ENCODE data around the gene C18orf54. TPM values are rescaled to one million over a fixed set of nuclear protein-coding genes. Genes with fewer than 3 reads are reported as not detected.
A peak's percentile ranks its signal among the peaks of the same experiment; 100 is the strongest.
"Not testable (repeated sequence)": the region's sequence is repeated elsewhere in the genome, so short reads cannot be mapped to it uniquely, and the experiment has no call there.

C18orf54 gene
- polyA plus RNA-seq (ENCODE audit: insufficient read length in 10 of 10), result 1 to 10 TPM; 4.4 to 8.6 (median 6.5) TPM
- long read RNA-seq, donor 1, full-length matches to known transcripts, result 1 of 1 reads
- long read RNA-seq, donor 1, partial matches to known transcripts, result 0 of 1 reads
- long read RNA-seq, donor 1, other reads (novel, unspliced or antisense), result 0 of 1 reads
- long read RNA-seq, donor 2, result 0 reads
- long read RNA-seq, donor 3, result 0 reads
- long read RNA-seq, donor 4, result 0 reads
- long read RNA-seq, donor 5, partial matches to known transcripts, result 0 of 1 reads
- long read RNA-seq, donor 5, other reads (novel, unspliced or antisense), result 0 of 1 reads
- long read RNA-seq, donor 6, result 0 reads
- long read RNA-seq, donor 7, result 0 reads
- long read RNA-seq, donor 8, result 0 reads
- long read RNA-seq, donor 9, result 0 reads

DNA sequence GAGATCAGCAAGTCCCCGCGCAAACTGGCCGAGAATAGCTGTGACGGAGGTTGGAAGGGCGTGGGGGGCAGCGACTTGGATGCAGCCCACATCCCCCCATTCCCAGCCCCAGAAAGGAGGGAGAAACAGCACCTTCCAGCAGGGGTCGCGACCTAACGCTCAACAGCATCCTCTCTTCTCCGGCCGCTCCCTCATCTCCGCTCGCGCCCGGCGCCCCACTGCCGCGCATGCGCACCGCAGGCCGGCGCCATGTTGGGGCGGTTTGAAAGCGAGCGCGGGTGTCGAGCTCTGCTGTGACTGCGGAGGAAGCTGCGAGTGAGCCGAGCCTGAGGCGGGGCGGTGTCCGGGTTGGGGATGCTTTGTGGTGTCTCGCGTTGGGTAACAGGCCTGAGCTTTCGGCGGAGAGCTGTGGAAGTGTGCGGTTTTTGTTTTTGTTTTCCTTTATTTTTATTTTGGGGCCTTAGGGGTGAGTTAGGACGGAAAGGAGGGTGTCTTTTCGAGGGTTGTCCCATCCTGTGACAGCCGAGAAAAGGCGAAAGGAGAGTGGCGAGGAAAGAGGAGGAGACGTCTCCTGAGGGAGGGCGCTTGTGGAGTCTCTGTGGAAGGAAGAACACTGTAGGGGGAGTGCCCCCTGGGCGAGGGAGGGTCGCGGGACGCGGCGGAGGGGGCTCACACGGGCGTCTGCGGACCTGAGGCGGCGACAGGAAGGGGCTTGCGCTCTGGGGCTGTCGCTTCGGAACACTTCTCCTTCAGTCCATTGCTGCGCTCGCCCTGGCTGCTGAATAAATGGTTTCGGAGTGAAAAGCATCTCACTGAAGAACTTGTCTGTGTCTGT lies at the start of gene C18orf54, which contains the start of gene STARD6:
Gene C18orf54 (plus strand): TSS at position 247 of the 835 bp plus-strand sequence. CDS start 2,667 bp downstream, outside the sequence.
Gene STARD6 (minus strand): TSS at position 199 of the 835 bp plus-strand sequence. CDS start 3,285 bp downstream, outside the sequence.
- peak; percentile 92 to 97 (median 96) for DNase-seq

DNA sequence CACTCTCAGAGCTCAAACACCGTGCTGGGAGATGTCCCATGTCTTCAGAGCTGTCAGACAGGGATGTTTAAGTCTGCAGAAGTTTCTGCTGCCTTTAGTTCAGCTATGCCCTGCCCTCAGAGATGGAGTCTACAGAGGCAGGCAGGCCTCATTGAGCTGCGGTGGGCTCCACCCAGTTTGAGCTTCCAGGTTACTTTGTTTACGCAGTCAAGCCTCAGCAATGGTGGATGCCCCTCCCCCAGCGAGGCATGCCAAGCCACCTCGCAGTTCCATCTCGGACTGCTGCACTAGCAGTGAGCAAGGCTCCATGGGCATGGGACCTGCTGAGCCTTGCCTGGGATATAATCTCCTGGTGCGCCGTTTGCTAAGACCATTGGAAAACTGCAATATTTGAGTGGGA lies 48.1 kb upstream of the C18orf54 start:
- not testable (repeated sequence) for DNase-seq

DNA sequence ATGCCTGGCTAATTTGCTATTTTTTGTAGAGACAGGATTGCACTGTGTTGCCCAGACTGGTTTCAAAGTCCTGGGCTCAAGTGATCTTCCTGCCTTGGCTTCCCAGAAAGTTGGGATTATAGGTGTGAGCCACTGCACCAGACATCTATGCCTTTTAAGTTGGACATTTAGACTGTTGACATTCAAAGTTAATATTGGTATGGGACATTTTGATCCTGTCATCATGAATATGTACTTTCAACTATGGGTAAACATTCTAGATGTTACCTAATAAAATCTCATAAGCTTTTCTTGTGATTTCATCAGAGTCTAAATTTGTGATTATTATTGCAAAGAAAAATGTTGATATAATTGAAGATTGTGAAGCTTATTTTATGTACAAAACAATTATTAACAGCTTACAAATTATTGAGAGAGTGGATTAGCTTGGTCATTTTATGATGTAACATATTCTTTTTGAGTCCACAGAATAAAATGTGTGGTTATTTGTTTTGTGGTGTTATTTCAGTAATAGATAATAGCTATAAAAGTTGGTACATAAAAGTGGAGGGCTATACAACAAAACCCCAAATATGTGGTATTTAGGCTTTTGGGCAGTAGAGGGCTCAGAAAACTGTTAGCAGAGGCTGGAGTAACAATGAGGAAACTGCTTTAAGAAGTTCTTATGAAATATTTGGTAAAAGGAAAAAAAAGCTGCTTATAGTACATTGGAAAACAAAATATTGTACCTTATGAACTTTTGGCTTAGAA lies 41.5 kb upstream of the C18orf54 start:
- no peak for DNase-seq

DNA sequence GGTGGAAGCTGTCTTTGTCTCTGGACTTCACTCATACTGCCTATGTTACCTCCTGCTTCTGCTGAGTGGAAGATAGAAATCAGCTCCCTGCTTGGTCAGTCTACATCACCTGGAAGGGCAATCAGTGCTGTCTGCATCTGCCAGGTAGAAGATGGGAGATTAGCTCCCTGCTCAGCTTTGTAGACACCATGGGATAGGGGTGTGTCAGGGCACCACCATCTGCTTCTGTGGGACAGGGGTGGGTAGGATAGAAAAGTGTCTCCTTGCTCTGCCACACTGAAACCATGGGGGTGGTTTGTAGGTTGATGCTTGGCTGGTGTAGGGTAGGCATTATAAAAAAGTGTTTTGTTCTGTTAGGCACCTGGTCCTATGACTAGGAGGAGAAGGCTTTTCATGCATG lies 34.1 kb upstream of the C18orf54 start:
- no peak for DNase-seq

DNA sequence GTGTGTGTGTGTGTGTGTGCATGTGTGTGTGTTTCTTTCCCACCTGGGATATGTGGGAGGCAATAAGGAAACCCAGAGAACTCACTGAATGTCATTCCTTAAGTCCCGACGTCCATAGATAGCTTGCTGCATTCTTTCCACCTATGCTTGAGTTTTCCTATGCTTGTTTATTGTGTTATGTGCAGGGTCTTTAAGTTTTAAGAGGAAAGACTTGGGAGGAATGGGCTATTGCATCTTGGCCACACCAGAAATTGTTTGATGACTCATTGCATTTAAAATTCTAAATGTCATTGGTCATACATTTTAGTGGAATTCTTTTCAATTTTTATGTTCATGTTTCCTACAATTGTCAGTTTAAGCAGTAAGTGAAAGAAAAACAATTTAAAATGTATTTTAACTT lies 33.7 kb upstream of the C18orf54 start:
- DNase-seq, result no peak

DNA sequence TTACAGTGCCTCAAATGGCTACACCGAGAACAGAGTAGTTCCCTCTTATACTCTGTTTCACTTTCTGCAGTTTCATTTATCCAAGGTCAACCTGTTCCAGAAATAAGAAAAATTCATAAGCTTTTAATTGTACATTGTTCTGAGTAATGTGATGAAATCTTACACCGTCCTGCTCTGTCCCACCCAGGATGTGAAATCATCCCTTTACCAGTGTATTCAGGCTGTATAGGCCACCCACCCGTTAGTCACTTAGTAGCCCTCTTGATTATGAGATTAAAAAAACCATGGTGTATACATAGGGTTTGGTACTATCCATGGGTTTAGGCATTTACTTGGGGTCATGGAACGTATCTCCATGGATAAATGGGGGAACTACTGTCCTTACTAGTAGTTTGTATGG lies 29.9 kb upstream of the C18orf54 start:
- DNase-seq, result no peak

DNA sequence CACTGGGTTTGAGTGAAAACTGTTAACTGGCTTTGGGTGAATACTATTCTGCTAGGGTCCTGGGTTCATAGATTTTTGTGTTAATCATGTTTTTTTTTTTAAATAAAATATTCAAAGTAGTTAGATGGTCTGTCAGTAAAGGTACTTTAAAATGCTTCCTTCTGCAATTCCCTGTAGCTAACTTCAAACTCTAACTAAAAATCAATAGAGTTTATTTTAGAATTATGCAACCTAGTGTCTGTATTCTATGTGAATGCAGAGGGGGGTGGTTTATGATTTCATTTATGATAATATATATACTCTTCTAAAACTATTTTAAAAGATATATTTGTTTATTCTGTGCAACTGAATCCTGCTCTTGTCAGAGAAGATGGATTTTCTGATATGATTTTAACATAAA lies 27.9 kb upstream of the C18orf54 start:
- no peak for DNase-seq

DNA sequence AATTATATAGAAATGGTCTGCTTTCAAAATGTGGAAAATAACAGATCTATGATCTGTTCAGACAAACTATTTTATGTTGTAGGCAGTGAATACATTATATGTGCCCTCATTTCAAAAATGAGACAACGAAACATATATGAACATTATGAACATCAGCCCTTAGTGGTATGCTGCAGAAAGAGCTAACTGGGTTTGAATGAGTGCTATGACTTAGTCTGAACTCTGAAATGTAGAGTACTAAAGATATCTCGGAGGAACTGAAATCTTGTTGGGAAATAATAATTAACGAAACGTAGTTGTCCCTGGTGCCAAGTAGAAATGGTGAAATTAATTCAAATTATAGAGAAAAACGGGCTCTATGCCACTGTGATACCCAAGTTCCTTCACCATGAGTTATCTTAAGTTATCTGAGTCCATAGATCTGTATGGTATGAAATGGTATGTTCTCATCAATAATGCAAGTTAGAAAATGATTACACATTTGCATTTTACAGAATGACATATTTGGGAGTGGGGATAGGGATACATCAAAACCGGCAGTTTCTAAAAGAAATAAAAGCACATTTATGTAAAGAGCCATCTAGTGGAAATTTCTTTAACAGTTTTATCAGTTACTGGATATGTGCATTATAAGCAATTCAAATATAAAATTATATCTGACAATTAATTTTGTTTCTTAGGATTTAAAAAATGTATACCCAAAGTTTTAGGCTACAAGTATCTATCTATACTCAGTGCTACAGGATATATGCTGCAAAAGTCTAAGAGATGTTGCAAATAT lies 26.7 kb upstream of the C18orf54 start:
- no peak for DNase-seq

DNA sequence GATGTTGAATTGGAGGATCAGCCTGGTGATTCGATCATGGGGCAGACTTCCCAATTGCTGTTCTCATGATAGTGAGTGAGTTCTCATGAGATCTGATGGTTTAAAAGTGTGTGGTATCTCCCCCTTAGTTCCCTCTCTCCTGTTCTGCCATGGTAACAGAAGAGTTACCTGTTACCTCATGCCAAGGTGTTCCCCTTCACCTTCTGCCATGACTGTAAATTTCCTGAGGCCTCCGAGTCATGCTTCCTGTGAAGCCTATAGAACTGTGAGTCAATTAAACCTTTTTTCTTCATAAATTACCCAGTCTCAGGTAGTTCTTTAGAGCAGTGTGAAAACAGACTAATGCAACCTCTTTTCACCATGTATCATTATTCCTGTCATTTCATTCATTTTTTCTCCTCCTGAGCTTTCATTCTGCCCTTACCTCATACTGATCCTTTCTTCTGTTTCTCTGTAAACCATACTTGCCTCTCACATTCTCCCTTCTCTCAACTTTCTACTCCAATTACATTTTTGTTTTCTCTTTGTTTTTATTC lies 22.0 kb upstream of the C18orf54 start:
- DNase-seq, result no peak

DNA sequence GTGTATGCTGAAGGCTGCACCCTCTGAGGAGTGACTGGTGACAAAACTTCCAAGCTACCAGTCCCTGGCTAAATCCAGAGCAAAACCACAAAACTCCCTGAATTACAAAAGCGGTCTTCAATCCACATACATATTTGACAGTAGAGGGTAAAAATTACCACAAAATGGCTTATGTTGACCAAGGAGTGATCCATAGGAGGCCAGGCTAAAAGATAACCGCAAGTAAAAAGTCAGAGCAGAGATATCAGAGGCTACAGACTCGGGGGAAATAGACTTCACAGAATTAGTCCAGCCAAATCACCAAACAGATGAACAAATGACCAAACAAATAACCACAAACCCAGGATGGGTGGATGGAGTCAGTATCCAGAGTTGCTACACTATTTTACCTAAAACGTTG lies 19.5 kb upstream of the C18orf54 start:
- DNase-seq, result no peak

DNA sequence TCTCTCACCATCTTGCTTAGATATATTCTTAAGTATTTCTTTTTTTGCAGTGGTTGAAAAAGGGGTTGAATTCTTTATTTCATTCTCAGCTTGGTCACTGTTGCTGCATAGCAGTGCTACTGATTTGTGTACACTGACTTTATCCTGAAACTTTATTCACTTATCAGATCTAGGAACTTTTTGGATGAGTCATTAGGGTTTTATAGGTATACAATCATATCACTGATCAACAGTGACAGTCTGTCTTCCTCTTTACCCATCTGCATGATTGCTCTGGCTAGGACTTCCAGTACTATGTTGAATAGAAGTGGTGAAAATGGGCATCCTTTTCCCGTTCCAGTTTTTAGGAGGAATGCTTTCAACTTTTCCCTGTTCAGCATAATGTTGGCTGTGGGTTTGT lies 6.5 kb upstream of the C18orf54 start:
- DNase-seq, result no peak

DNA sequence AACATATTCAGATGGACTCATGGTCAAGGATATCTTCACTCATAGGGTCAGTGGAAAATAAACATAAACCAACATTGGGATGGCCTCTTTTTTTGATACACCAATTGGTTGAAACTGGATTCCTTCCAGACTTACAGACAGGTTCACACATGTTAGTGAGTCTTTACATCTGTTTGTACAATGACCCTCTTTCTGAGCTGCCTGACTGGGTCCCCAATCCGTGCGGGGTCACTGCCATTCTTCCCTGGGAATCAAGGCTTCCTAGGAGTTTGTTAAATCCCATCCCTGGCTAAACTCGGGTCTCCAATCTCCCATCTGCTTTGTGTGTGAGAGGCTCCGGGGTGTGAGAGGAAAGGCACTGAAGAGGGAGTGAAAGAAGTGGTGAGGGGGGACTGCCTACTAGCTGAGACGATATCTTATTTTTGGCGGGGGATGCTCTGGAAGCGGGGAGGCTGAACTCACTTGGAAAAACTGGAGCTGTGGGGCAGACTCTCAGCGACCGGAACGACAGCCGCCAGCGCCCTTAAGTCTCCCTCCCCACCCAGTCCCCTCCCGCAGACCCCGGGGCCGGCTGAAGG lies 535 bp upstream of the C18orf54 start:
- DNase-seq, result no peak

DNA sequence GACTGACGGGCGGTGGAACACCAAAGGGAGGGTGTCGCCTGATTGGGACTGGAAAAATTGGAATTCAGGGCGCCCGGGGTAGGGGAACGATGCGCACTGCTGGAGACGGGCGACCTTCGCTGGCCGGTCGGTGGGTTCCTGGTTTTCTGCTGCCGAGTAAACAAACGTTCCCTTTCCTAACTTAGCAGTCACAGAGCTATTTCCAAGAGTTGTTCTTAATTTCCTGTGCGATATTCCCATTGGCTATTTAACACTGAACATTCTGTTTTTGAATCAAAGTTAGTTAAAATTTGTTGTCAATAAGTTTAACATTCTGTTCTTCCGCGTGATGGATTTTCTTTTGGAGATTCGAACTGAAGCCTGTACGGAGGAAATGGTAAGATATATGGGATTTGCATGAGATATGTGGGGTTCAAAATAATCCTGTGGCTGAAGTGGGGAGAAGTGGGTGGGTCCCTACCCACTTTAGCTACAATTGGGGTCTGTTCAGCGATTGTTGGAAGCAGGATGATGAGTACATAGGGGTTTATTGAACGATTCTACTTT lies 862 bp downstream of the C18orf54 start:
- peak; percentile 15 to 77 (median 38) for DNase-seq

DNA sequence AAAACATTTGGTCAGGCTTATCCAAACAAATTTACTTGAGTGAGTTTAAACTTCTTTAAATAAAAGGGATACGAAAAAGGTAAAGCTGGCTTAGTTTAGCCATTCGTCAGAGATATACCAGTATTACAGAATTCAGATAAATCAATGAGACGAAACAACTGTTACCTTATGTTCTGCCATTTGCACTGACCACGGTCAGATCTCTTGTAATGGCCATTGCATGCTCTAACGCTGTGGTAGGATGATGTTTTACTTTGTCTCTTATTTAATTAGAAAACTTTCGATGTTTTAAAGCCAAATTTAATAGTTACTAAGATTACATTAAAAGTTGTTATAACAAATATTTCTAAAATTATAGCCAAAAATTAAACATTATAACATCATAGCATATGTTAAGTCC lies 1.5 kb downstream of the C18orf54 start:
- peak in 1 of 3 donors; percentile 26 for DNase-seq

DNA sequence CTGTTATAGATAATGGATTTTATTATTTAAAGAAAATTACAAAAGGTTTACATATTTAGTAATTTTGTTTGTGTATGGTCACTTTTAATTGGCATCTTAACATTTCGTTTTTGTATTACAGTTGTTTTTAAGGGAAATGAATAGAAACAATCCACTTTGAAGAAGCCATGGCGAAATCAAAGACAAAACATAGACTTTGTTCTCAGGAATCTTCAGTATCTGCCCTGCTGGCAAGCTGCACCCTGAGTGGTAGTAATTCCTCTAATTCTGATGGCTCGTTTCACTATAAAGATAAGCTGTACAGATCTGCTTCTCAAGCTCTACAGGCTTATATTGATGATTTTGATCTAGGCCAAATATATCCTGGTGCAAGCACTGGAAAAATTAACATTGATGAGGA lies 2.7 kb downstream of the C18orf54 start:
- DNase-seq, result no peak

DNA sequence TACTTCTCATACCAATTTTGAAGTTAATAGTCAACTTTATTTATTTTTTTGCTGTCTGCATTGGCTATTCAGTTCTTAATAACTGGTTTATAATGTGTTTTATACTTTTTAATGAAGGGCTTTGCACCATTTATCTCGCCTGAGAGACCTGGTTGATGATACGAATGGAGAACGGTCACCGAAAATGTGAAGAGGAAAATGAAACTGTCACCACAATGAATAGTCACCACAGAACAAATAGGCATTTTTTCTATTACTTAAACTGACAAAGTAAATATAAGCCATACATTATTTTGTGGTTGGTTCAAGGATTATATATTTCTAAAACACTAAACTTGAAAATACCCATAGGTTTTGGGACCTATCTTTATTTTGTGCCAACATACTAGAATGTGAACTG lies 20.4 kb downstream of the C18orf54 start:
- DNase-seq, result no peak

DNA sequence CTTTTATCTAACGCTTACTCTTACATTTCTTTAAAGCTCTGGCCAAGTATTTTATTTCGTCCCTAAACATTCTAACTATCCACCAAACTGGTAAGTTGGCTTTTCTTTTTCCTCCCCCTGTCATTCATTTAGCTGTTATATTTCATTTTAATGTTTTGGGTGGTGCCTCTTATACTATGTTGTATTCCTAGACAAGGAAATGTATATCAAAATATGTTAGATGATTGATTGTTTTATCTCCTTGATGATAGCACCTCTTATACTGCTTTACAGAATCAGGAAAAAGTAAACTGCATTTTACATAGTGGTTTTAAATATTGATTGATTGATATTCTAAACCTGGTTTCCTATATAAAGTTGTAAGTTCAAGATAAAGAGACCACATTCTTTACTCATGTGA lies 23.9 kb downstream of the C18orf54 start:
- no peak for DNase-seq

DNA sequence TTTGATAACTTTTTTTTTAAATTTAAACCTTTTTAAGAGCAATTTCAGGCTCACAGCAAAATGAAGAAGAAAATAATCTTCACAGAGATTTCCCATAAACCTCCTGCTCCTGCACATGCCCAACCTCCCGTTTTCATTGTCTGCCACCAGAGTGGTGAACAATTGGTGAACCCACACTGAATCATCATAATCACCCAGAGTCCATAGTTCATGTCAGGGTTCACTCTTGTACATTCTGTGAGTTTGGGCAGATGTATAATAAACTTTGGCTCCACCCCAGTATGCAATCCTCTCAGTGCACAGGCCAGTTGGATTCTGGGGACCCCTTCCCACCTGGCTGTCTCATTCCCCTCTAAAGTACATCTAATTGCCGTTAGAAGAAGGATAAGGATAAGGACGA lies 24.4 kb downstream of the C18orf54 start:
- no peak for DNase-seq

DNA sequence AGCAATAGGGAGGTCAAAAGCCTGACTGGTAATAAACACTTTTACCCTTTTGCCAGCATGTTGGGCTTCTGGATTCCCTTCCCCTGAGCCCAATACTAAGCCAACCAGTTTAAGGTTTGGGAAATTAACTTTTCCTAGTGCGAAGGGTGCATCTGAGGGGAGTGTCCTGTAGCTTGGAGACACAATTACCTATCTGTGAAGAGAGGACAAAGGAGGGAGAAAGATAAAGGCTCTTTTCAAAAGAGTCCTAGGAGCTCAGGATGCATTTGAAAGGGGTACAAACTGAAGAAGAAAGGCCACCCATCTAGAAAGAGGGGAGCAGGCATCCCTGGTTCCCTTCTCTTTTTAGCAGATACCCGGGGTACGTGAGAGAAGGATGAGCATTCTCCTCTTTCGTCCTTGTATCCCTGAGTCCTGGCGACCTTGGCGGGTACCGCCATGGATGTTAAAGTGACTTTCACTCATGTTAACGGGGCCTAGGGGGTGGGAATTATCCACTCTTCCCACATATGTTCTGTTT lies 25.1 kb downstream of the C18orf54 start:
- DNase-seq, result no peak

DNA sequence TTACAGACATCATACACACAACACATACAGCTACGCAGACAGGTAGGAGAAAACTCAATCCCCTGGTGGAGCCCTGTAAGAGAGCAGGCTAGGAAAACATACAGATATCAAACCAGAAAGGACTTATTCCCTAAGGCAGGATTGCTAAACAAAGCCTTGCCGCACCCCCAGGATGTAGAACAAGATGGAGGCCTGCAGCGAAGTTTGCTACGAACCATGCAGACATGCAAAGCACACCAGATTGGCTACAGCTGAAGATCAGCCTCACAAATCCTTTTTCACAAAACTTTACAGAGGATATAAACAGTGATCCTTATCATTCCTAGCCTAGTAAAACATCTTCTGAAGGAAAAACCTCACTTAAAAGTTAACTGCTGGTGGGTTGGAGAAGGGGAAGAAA lies 28.3 kb downstream of the C18orf54 start:
- DNase-seq, result no peak
